HG02885 (cell line): ENCODE data around the gene MORN1.
"Not testable (repeated sequence)": the region's sequence is repeated elsewhere in the genome, so short reads cannot be mapped to it uniquely, and the experiment has no call there.

Experiments
- ATAC-seq: cut with Tn5 transposase; IDR thresholded peaks from one replicate; pipeline ENCODE4 v1.9.1; 2021; ENCODE audit warnings: mild to moderate bottlenecking; ENCODE audit not compliant: unreplicated experiment, poor library complexity

The MORN1 gene

DNA sequence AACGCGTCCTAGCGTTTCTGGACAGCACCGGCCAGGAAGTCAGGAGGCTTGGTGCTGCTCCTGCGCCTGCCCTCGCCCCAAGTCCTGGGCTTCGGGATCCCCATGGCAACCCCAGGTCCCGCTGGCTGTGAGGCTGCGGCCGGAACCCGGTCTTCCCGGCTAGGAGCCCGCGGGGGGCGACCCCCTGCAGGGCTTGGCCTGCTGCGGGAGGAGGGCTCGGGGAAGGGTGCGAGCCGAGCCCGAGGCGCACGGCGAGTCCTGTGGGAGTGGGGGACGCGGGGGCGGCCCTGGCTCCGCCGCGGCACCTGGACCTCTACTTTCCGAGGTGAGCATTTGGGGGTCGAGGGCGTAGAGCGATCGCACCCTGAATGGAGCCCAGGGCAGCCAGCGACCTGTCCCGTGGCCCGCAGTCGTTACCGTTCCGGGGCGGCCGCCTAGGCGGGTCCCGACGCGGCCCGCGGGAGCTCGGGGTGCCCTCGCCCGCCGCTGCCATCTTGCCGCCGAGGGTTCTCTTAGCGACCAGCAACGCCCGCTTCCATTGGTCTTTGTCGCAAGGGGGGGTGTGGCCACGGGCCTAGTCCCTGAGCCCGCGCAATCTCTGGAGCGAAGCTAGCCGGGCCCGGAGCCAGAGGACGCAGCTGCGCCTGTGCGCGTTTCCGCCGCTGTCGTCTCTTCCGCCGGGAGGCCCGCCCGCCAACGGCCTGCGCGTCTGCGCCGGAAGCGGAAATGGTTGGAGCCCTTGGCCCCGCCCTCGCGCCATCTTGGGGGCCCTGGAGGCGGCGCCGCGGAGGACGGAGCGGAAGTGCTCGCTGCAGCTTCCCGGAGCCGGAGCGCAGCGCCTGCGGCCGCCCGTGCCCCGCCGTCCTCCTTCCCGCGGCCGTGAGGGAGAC, at the start of gene MORN1, which contains the start of gene RER1:
Gene MORN1 (minus strand): TSS at position 514 of the 890 bp plus-strand sequence. CDS start 21 bp downstream, at position 493.
Gene RER1 (plus strand): TSS at position 801 of the 890 bp plus-strand sequence. CDS start 3,950 bp downstream, outside the sequence.
- peak; percentile 93 for ATAC-seq

DNA sequence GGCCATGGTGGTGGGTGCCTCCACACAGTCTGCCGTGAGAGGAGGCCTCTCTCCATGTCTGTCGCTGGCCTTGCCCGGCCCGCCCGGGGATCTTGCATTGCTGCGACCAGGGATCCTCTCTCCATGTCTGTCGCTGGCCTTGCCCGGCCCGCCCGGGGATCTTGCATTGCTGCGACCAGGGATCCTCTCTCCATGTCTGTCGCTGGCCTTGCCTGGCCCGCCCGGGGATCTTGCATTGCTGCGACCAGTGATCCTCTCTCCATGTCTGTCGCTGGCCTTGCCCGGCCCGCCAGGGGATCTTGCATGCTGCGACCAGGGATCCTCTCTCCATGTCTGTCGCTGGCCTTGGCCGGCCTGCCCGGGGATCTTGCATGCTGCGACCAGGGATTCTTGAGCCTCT, 49.0 kb upstream of the MORN1 start:
- not testable (repeated sequence) for ATAC-seq

DNA sequence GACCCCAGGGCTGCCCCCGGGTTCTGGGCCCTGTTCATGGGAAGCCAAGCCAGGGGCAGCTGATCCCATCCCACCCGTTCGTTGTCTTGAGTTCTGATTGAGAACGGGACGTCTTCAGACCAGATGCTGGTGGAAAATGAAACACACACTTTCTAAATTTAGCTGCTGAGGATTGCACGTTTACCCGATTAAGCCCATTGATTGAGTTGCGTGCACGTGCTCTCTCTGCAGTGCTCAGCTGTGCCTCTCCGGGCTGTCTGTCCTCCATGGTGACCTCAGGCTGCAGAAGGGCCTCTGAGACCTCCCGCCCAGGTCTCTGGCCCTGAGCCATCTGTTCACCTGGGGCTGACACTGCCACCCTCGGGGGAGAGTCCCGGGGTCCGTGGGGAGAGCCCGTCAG, 48.0 kb upstream of the MORN1 start:
- ATAC-seq = no peak

DNA sequence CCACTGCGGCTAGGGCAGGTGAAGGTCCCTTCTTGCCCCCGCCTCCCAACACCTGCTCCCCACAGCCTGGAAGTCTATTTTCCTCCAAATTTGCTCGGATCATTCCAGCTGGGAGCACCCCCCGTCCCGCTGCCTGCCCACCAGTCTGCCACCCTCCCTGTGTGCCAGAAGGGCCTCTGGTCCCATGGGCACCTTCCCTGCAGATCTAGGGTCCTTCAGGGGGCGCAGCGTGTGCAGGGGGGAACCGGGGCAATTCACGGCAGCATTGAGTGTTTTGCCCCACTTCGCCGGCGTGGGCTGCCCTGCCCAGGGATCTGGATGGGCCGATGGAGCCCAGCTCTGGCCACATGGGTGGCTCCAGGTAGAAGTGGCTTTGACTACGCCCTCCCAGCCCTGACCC, 47.3 kb upstream of the MORN1 start:
- ATAC-seq = no peak

DNA sequence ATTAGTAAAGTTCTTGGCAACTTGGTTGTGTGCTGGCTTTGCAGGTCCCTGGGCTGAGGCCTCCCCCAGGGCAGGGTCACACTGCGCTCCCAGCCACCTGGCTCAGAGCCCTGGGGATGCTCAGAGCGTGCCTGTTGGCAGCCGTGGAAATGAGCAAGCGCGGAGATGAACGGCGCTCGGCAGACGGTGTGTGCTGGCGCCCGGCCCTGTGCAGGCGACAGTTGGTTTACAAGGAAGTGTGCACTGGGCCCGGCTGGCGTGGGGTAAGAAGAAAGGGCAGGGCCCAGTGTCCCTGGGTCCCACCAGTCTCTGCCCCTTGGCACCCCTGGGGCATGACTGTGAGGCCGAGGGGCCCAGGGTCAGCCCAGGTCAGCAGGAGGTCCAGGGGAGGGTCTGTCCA, 46.7 kb upstream of the MORN1 start:
- ATAC-seq = no peak

DNA sequence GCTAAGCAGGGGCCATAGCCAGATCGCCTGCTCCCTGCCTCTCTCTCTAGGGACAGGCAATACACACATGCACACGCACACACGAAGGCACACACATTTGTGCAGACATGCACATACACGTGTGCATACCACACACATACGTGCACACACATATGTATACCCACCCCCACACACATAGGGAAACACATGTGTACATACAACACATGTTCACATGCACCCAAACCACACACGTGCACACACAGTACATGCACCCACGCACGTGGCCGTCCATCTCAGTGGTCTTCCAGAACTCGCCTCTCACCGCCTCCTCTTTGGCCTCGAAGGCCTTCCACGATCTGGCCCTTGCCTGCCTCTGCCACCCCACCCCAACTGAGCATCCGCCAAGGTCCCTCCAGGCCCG, 46.3 kb upstream of the MORN1 start:
- ATAC-seq = no peak

DNA sequence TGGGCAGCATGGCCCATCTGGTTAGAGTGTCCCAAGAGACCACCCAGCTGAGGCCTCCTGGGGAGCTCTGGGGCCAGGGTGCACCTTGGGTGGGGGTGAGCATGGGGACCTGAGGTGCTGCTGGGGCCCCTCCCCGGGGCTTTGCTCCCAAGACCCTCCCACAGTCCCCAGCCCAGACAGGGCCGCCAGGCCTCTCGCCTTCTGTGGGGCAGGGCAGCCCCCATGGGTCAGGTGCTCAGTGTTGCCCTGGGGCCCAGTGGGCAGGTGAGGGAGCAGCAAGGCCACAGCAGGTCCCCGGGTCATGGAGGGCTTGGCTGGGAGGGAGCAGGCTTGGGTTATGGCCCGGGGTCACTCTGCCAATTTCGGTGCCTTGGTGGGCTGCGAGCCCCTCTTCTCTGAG, 45.5 kb upstream of the MORN1 start:
- ATAC-seq = no peak

DNA sequence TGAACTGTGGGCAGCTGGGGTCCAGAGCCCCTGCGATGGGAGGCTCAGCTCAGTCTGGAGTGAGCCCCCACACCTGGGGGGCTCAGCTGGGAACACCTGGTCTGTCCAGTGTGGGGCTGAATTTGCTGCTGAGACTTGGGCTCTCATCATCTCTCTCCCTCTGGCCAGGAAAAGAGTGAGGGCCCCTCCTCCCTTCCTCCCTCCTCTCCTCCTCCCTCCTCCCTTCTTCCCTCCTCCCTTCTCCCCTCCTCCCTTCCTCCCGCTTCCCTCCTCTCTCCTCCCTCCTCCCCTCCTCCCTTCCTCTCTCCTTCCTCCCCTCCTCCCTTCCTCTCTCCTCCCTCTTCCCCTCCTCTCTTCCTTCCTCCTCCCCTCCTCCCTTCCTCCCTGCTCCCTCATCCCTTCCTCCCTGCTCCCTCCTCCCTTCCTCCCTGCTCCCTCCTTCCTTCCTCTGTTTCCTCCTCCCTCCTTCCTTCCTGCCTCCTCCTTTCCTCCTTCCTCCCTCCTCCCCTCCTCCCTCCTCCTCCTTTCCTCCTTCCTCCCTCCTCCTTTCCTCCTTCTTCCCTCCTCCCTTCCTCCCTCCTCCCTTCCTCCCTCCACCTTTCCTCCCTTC, 44.5 kb upstream of the MORN1 start:
- ATAC-seq = no peak

DNA sequence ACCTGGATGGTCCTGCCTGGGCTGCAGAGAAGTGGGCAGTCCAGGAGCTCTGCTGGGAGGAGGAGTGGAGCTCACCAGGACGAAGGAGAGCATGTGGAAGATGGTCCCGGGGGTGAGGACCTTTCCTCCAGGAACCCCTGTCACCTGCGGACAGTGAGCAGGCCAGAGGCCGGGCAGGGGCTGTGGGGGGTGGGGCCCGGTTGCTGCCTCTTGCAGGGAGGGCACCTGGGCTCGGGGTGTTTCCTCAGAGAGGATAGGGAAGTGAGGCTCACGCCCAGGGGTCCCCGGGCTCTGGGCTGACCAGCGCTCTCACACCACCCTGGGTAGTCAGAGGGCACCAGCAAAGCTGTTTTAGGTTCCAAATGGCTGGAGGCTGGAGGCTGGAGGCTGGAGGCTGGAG, 43.7 kb upstream of the MORN1 start:
- no peak for ATAC-seq

DNA sequence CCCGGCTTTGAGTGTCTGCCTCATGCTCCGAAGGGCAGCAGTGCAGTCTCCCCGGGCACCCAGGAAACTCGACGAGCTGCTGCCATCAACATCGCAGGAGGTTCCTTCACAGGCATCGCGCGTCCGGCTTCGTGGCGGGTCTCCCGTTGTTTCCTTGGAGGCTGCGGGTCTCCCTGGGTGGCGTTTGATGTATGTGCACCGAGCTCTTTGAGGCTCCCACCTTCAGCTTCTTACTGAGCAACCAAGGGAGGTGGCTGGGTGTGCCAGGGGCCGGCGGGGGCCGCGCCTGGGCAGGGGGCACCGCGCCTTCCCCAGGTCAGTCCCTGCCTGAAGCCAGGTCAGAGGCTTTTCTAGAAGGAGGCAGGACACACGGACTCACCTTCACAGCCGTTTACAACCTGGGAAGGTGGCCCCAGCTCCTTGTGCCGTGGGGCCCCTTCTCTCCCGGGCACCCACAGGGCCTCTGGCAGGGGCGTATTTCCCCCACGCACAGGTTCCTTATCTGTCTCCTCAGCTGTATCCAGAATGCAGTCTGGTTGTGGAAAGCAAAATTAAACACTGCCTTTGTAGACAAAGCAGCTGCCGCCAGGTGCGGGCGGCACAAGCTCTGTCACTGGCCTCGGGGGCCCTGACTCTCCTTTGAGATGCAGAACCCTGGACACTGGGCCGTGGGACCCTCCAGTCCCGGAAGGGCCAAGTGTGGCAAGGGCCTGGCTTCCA, 42.7 kb upstream of the MORN1 start:
- ATAC-seq = no peak

DNA sequence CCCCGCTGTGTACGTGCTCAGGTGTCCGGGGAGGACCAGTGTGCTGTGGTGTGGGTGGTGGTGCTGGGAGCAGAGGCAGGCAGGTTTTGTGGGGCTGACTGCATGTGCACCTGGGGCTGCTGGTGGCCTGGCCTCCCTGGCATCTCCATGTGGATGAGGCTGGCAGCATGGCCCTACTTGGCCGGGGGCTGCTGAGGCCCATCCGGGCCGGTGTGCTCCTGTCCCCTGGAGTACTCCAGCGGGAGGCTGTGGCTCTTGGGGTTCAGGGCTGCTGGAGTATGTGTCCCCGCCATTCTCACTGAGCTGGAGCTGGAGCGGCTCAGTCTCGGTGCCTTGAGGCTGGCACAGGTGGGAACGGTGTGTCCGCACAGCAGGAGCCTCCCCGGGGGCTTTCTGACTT, 41.8 kb upstream of the MORN1 start:
- ATAC-seq = no peak

DNA sequence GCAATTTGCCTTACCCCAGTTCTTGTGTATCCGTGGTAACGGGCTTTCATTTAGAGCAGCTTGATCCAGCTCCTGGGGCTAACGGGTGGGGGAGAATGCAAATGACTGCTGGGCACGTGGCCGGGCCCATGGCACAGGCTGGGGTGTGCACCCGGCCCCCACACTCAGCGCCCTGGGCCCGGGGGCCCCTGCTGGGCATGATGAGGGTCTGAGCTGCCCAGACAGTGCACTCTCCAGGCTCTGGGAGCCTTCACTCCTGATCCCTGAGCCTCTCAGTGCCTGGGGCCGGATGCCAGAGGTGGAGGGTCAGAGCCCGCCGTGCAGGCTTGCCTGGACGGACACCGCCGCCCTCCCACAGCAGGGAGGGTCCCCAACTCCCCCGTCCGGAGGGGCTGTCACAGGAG, 41.1 kb upstream of the MORN1 start:
- no peak for ATAC-seq

DNA sequence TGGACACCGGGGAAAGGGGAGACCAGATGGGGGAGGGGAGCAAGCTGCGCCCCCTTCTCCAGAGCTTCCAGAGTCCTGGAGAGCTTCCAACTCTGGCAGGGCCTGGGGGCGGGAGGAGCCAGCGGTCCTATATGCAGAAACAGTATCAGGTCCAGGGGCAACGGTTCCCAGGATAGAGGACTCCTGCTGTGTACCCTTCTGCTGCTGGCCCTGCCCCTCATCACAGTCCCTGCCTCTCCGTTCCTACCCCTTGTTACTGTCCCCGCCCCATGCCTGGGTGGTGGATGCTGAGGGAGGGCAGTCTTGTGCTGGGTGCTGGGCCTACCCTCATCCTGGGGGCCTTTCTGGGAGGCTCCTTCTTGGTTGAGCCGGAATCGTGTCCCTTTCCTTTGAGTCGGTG, 40.2 kb upstream of the MORN1 start:
- no peak for ATAC-seq

DNA sequence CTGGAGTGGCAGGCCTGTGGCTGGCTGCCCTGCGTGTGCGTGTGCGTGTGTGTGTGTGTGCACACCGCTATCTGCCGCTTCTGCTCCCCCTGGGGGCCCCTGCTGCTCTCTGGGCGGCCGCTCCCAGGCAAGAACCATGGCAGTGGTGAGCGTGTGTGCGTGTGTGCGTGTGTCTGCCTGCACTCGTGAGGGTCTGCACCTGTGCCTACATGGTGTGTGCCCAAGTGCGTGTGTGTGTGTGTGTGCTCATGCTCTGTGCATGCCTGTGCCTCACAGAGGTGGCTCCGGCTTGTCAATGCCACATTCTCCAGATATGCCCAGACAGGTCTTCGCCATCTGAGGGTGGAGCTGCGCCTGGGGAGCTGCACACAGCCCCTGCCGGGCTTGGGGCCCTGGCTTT, 39.7 kb upstream of the MORN1 start:
- no peak for ATAC-seq

DNA sequence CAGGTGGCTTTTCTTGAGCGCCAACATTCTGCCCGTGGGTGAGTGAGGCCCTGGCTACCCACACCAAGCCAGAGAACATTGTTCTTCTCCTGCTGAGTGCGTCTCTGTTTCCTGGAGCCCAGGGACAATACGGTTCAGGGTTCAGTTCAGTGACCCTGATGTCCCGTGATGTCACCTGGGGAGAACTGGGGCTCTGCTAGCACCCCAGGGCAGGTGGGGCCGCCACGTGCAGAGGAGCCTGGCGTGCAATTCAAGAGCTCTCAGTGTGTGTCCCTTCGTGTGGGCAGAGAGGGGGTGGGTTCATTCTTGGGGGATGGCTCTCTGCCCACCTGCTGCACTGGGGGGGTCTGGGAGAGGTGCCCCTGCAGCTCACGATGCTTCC, 39.2 kb upstream of the MORN1 start:
- no peak for ATAC-seq

DNA sequence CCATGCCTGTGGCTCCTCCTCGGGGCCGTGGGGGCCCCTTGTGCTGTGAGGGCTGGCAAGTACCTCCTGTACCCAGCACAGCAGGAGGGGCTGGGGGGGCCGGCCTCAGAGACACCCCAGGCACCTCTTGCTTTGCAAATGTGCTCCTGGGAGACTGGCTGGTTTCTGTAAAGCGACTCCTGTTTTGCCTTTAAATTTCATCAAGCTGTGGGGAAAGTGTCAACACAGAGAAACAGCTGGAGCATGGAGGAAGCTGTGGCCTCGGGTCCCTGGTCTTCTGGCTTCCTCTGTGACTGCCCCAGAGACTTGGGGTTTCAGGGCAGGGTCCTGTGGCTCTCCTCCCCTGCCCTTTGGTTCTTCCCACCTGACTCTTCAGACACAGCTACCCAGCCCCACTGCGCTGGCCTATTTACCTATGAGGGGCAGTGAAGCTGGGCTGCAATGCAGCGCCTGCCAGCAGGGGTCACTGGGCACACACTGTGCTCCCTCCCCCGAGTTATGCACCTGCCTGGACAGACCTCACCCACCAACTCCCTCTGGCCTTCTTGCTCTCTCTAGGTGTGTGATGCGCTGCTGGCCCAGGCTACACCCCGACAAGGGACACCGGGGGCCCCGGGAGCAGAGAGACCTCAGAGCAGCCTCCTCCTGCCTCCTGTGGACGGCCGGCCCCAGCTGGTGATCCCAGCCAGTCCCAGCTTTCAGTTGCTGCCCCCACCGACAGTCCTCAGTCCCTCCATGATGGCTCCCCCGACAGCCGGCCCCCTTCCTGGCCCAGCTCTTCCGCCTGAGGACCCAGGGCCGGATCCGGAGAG, 38.6 kb upstream of the MORN1 start:
- no peak for ATAC-seq

DNA sequence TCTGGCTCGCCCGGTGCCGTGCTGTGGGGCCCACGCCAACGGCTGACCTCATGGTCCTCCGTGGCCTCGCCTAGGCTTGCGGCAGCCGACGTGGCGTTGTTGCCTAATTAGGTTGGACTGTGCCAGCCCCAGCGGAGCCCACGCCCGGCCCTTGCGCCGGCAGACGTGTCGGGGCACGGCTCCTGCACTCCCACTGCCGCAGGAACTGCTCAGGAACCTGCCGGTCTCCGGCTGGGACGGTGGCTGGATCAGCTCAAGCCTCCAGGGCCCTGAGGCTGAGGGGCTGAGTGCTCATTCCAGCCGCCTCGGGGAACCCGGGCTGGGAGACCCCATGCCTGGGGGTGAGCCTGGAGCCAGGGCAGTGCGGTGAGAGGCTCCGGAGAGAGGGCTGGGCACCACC, 37.1 kb upstream of the MORN1 start:
- ATAC-seq = no peak

DNA sequence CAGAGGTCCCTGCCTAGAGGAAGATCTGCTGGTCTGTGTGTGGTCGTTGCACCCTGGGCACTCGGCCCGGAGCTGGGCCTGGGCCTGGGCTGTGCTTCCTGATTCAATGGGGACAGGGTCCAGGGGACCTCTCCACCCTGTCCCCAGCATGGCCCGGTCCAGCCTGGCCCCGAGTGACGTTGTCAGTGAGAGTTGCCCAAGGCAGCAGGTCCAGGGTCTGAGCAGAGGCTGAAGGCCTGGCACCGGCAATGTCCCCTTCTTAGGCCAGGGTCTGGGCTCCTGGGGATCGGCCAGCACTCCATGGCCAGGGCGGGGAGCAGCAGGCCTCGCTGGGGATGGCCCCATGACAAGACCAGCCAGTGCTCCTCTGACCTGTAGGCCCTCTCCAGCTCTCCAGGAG, 36.6 kb upstream of the MORN1 start:
- no peak for ATAC-seq

DNA sequence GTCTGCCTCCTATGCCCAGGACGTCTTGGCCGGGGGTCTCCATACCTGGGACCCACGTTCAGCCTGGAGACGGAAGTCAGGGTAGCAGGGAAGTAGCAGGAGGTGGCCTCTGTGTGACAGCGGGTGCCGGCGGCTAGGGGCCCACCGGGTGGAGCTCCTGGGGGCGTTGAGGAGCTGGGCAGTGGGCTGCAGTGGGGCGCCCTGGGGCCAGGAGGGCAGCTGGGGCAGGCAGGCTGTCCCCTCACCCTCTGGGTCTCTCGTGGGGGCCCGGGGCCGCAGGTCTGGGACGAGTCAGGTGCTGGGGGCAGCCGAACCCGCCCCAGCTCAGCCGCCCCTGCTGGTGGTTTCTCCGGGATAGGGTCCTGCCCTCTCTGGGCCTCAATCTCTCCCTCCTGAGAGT, 35.7 kb upstream of the MORN1 start:
- ATAC-seq = no peak

DNA sequence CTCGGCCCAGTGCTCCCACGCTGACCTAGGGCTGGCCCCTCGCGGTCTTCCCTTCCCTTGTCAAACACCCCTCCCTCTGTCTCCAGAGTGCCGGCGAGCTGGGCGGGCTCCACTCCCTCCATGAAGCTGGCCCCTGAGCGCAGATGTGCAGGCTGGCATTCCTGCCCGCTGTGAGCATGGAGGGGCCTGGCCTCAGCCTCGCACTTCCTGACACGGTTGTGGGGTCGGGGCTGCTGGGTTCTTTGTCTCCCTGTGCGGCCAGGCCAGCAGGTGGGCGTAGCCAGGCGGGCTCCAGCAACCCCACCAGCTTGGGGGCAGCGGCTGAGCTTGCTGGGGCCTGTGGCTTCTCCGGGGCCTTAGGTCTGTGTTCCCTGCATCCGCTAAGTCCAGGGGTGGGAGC, 35.2 kb upstream of the MORN1 start:
- no peak for ATAC-seq
